Endothelial cell of umbilical vein (primary cell): Measurements from ENCODE around the gene HTRA3.

Experiments used
- CTCF ChIP-seq, 2 donors: IDR thresholded peaks; 1 replicate in 1 of 2; 2 replicates in 1 of 2; pipeline ENCODE4 v1.5.1; 2011; ENCODE audit warnings: low read length in 2 of 2, mild to moderate bottlenecking in 2 of 2, moderate library complexity in 2 of 2, control low read depth in 1 of 2, inconsistent platforms in 1 of 2, low read depth in 1 of 2; ENCODE audit not compliant: insufficient read depth in 1 of 2; ENCODE audit errors: extremely low read depth in 1 of 2
- EZH2 ChIP-seq: IDR thresholded peaks from 2 replicates; pipeline ENCODE4 v1.6.1; 2012; ENCODE audit warnings: borderline replicate concordance, low read depth, mild to moderate bottlenecking, moderate library complexity, low read length, inconsistent platforms; ENCODE audit not compliant: severe bottlenecking
- FOS ChIP-seq: IDR thresholded peaks from 2 replicates; pipeline ENCODE4 v1.6.1; 2011; ENCODE audit warnings: mild to moderate bottlenecking, low read length, moderate library complexity, borderline replicate concordance; ENCODE audit not compliant: insufficient read depth
- JUN ChIP-seq: IDR thresholded peaks from 2 replicates; pipeline ENCODE4 v1.6.1; 2011; ENCODE audit warnings: borderline replicate concordance, low read depth; ENCODE audit not compliant: insufficient read length, insufficient read depth
- MAX ChIP-seq: IDR thresholded peaks from 2 replicates; pipeline ENCODE4 v1.6.1; 2011; ENCODE audit not compliant: insufficient read depth, insufficient read length
- MYC ChIP-seq: IDR thresholded peaks from one replicate; pipeline ENCODE4 v1.6.1; 2011; ENCODE audit warnings: mild to moderate bottlenecking, low read depth, low read length
- POLR2A ChIP-seq: IDR thresholded peaks from 2 replicates; pipeline ENCODE4 v1.6.1; 2012; ENCODE audit warnings: low read depth, mild to moderate bottlenecking, control low read depth, low read length
- POLR2AphosphoS5 ChIP-seq: IDR thresholded peaks from 2 replicates; pipeline ENCODE4 v1.6.1; 2012; ENCODE audit warnings: low read depth, mild to moderate bottlenecking, control low read depth, low read length, moderate library complexity; ENCODE audit not compliant: insufficient read depth

- TF ChIP-seq CTCF (IDR thresholded peaks at IDR 0.05; ENCODE audit: extremely low read depth in 1 of 2, insufficient read depth in 1 of 2, low read depth in 1 of 2, low read length in 2 of 2) (no peak), POLR2A (no peak), POLR2AphosphoS5 (no peak), MAX (no peak), EZH2 (no peak), FOS (no peak), MYC (no peak), JUN (no peak)
Measured at GRCh38 chr4:8350352-8350751, 80.8 kb downstream of the HTRA3 start.
